IMR-90 (cell line): ENCODE results near the gene PIP5K1C.

Experiments
- CEBPB ChIP-seq: IDR thresholded peaks from 2 replicates; pipeline ENCODE4 v1.6.1; 2012; ENCODE audit warnings: low read depth, low read length, improper control_type of control experiment
- CHD1 ChIP-seq: IDR thresholded peaks from 2 replicates; pipeline ENCODE4 v1.6.1; 2012; ENCODE audit warnings: low read depth, low read length, improper control_type of control experiment
- CTCF ChIP-seq: conservative IDR thresholded peaks from 2 replicates; pipeline ENCODE4 v1.5.1; 2012; ENCODE audit warnings: mild to moderate bottlenecking, low read depth, low read length, improper control_type of control experiment
- MAFK ChIP-seq: IDR thresholded peaks from 2 replicates; pipeline ENCODE4 v1.6.1; 2012; ENCODE audit warnings: low read depth, low read length, improper control_type of control experiment
- MXI1 ChIP-seq: IDR thresholded peaks from 2 replicates; pipeline ENCODE4 v1.6.1; 2012; ENCODE audit warnings: low read depth, mild to moderate bottlenecking, low read length, moderate library complexity, borderline replicate concordance
- POLR2A ChIP-seq: IDR thresholded peaks from 2 replicates; pipeline ENCODE4 v1.6.1; 2012; ENCODE audit warnings: mild to moderate bottlenecking, low read depth, low read length
- RCOR1 ChIP-seq: IDR thresholded peaks from 2 replicates; pipeline ENCODE4 v1.6.1; 2012; ENCODE audit warnings: mild to moderate bottlenecking, low read length, improper control_type of control experiment; ENCODE audit not compliant: insufficient replicate concordance
- RFX5 ChIP-seq: IDR thresholded peaks from 2 replicates; pipeline ENCODE4 v1.8.0; 2012; ENCODE audit warnings: low read depth, mild to moderate bottlenecking, low read length, moderate library complexity
- SMC3 ChIP-seq: fragments of 150-350 bp; IDR thresholded peaks from 2 replicates; pipeline ENCODE4 v1.6.1; 2016; ENCODE audit warnings: low read depth, mild to moderate bottlenecking, antibody characterized with exemption, low read length, moderate library complexity
- USF2 ChIP-seq: fragments of 150-350 bp; IDR thresholded peaks from 2 replicates; pipeline ENCODE4 v1.6.1; 2017; ENCODE audit warnings: mild to moderate bottlenecking, antibody characterized with exemption, low read length, low read depth

- TF ChIP-seq POLR2A (no peak), SMC3 (no peak), USF2 (no peak), CTCF (no peak), MAFK (no peak), CEBPB (no peak), RCOR1 (no peak), RFX5 (no peak), CHD1 (no peak), MXI1 (no peak)
Observed at GRCh38 chr19:3603121-3603811, 97.0 kb downstream of the PIP5K1C start.
